HepG2 (cell line): ENCODE data around the gene RAD54L. TPM values are rescaled to one million over a fixed set of nuclear protein-coding genes. Genes with fewer than 3 reads are reported as not detected.
A peak's percentile ranks its signal among the peaks of the same experiment; 100 is the strongest.

Experiments
- BCL6 ChIP-seq: IDR thresholded peaks from 2 replicates; pipeline ENCODE4 v1.6.1; 2016; ENCODE audit warnings: missing genetic modification reagents, missing compliant biosample characterization
- CBX2 ChIP-seq, 2 experiments: fragments of 200-600 bp in 1 of 2; sonication (generic); formaldehyde crosslinking in 1 of 2; IDR thresholded peaks; 2 replicates each; pipeline versions ENCODE4 v1.7.0 to v1.8.1; 2018 to 2022; ENCODE audit warnings: low read depth in 2 of 2, low read length in 1 of 2, mild to moderate bottlenecking in 1 of 2, missing genetic modification reagents in 1 of 2
- FOXA1 ChIP-seq, 2 experiments: fragments of 450-650 bp in 1 of 2; sonication (generic) in 1 of 2; formaldehyde crosslinking in 1 of 2; IDR thresholded peaks; 2 replicates each; pipeline versions ENCODE4 v1.4.0 to v1.6.1; 2016 to 2020; ENCODE audit warnings: missing genetic modification reagents in 1 of 2
- GFI1 ChIP-seq: sonication (generic); formaldehyde crosslinking; IDR thresholded peaks from 2 replicates; pipeline ENCODE4 v1.5.0; 2020; ENCODE audit warnings: missing genetic modification reagents, mild to moderate bottlenecking, borderline replicate concordance
- RARA ChIP-seq: IDR thresholded peaks from 2 replicates; pipeline ENCODE4 v1.6.1; 2016; ENCODE audit warnings: missing genetic modification reagents, missing compliant biosample characterization
- SIX4 ChIP-seq: sonication (generic); formaldehyde crosslinking; IDR thresholded peaks from 2 replicates; pipeline ENCODE4 v1.4.0; 2020; ENCODE audit warnings: missing genetic modification reagents
- TBX2 ChIP-seq: sonication (generic); formaldehyde crosslinking; IDR thresholded peaks from 2 replicates; pipeline ENCODE4 v1.5.0; 2020; ENCODE audit warnings: missing genetic modification reagents, mild to moderate bottlenecking, borderline replicate concordance
- polyA plus RNA-seq, 8 experiments: library from polyadenylated mRNA; depleted of rRNA in 3 of 8; stranded (reverse) in 7 of 8; unstranded in 1 of 8; fragments of >200 nt; fragmentation: Illumina TruSeq in 4 of 8; extraction: Trizol in 4 of 8; gene quantifications; 2 replicates each; pipeline versions ENCODE4 v1.2.1 to v1.2.3, GENCODE V29; 2011 to 2016; ENCODE audit warnings: low read depth in 4 of 8, missing spikeins in 1 of 8, mixed read lengths in 1 of 8; ENCODE audit not compliant: insufficient read depth in 1 of 8
- total RNA-seq, 5 experiments: library from RNA; depleted of rRNA; stranded (reverse); fragments of >200 nt; fragmentation: Illumina TruSeq; extraction: Trizol; gene quantifications; 2 replicates each; pipeline ENCODE4 v1.2.3, GENCODE V29; 2016; ENCODE audit warnings: low read depth in 1 of 5
- TF ChIP-seq, protein P1 (sequence below): sonication (generic); formaldehyde crosslinking; IDR thresholded peaks from 2 replicates; pipeline ENCODE4 v1.5.1; 2020; ENCODE audit warnings: missing genetic modification reagents, mild to moderate bottlenecking, borderline replicate concordance
- TF ChIP-seq, protein P2 (sequence below): sonication (generic); formaldehyde crosslinking; conservative IDR thresholded peaks from 2 replicates; pipeline ENCODE4 v1.4.0; 2020; ENCODE audit warnings: mild to moderate bottlenecking, missing genetic modification reagents, moderate library complexity
- TF ChIP-seq, protein P3 (sequence below): sonication (generic); formaldehyde crosslinking; IDR thresholded peaks from one replicate; pipeline ENCODE4 v1.5.1; 2020; ENCODE audit warnings: mild to moderate bottlenecking, missing genetic modification reagents; ENCODE audit errors: not compliant biosample characterization

Gene RAD54L
- total and polyA plus RNA-seq, 2 of the 13 experiments (the other 11 are each of a cell fraction or from before 2014, with no cell fraction given): 10.2 to 30.0 TPM

DNA sequence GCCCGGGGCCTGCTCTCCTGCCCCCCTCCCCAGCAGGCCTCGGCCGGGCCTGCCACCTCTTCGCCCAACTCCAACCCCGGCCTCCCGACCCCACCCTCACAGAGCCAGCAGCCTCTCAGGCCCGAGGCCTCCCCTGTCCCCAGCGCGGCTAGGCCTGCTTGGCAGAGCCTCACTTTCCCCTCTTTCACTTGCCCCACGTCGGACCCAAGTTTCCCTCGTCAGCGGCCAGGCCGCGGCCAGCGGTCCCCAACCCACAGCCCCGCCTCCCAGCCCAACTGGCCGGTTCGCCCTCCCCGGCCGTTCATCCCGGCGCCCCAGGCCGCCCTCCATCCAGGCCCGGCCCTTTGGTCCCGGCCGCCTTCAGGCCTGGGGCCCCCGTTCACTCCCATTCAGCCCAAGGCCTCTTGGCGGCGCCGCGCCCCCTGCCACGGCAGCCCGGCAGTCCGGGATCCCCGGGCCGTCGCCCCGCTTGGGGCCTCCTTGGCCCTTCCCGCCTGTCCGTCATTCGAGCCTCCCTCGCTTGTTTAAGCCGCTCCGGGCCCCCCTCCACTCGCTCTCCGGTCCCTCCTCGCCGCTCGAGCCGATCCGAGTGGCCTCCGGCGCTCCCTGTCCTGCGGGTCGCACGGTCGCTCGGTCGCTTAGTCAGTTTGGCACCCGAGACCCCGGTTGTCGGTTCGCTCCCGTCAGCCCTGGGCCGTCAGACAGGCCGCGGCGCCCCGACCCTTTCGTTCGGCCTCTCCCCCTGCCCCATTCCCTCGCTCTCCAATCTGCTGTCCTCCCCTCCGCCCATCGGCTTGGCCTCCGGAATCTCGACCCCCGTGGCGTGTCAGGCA, 54.5 kb downstream of the RAD54L start (continued):
- TF ChIP-seq FOXA1 (IDR thresholded peaks at IDR 0.05) (no peak), FOXA1 (CRISPR knock-in tag; IDR thresholded peaks at IDR 0.05) (no peak), RARA (no peak), CBX2 (IDR thresholded peaks at IDR 0.05; ENCODE audit: low read depth, low read length) (no peak), CBX2 (CRISPR knock-in tag; IDR thresholded peaks at IDR 0.05; ENCODE audit: low read depth) (no peak), TBX2 (peak; percentile 72), BCL6 (CRISPR knock-in tag) (no peak), GFI1 (CRISPR knock-in tag) (peak; percentile 45; the same call in 1 of the 2 replicates), SIX4 (no peak)
- TF ChIP-seq, protein P1, sequence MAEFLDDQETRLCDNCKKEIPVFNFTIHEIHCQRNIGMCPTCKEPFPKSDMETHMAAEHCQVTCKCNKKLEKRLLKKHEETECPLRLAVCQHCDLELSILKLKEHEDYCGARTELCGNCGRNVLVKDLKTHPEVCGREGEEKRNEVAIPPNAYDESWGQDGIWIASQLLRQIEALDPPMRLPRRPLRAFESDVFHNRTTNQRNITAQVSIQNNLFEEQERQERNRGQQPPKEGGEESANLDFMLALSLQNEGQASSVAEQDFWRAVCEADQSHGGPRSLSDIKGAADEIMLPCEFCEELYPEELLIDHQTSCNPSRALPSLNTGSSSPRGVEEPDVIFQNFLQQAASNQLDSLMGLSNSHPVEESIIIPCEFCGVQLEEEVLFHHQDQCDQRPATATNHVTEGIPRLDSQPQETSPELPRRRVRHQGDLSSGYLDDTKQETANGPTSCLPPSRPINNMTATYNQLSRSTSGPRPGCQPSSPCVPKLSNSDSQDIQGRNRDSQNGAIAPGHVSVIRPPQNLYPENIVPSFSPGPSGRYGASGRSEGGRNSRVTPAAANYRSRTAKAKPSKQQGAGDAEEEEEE (CRISPR knock-in tag): no peak
- TF ChIP-seq, protein P2, sequence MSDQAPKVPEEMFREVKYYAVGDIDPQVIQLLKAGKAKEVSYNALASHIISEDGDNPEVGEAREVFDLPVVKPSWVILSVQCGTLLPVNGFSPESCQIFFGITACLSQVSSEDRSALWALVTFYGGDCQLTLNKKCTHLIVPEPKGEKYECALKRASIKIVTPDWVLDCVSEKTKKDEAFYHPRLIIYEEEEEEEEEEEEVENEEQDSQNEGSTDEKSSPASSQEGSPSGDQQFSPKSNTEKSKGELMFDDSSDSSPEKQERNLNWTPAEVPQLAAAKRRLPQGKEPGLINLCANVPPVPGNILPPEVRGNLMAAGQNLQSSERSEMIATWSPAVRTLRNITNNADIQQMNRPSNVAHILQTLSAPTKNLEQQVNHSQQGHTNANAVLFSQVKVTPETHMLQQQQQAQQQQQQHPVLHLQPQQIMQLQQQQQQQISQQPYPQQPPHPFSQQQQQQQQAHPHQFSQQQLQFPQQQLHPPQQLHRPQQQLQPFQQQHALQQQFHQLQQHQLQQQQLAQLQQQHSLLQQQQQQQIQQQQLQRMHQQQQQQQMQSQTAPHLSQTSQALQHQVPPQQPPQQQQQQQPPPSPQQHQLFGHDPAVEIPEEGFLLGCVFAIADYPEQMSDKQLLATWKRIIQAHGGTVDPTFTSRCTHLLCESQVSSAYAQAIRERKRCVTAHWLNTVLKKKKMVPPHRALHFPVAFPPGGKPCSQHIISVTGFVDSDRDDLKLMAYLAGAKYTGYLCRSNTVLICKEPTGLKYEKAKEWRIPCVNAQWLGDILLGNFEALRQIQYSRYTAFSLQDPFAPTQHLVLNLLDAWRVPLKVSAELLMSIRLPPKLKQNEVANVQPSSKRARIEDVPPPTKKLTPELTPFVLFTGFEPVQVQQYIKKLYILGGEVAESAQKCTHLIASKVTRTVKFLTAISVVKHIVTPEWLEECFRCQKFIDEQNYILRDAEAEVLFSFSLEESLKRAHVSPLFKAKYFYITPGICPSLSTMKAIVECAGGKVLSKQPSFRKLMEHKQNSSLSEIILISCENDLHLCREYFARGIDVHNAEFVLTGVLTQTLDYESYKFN (CRISPR knock-in tag): 0 out of 2 replicates have a peak, but pooled peaks have one; percentile 13
- TF ChIP-seq, protein P3, sequence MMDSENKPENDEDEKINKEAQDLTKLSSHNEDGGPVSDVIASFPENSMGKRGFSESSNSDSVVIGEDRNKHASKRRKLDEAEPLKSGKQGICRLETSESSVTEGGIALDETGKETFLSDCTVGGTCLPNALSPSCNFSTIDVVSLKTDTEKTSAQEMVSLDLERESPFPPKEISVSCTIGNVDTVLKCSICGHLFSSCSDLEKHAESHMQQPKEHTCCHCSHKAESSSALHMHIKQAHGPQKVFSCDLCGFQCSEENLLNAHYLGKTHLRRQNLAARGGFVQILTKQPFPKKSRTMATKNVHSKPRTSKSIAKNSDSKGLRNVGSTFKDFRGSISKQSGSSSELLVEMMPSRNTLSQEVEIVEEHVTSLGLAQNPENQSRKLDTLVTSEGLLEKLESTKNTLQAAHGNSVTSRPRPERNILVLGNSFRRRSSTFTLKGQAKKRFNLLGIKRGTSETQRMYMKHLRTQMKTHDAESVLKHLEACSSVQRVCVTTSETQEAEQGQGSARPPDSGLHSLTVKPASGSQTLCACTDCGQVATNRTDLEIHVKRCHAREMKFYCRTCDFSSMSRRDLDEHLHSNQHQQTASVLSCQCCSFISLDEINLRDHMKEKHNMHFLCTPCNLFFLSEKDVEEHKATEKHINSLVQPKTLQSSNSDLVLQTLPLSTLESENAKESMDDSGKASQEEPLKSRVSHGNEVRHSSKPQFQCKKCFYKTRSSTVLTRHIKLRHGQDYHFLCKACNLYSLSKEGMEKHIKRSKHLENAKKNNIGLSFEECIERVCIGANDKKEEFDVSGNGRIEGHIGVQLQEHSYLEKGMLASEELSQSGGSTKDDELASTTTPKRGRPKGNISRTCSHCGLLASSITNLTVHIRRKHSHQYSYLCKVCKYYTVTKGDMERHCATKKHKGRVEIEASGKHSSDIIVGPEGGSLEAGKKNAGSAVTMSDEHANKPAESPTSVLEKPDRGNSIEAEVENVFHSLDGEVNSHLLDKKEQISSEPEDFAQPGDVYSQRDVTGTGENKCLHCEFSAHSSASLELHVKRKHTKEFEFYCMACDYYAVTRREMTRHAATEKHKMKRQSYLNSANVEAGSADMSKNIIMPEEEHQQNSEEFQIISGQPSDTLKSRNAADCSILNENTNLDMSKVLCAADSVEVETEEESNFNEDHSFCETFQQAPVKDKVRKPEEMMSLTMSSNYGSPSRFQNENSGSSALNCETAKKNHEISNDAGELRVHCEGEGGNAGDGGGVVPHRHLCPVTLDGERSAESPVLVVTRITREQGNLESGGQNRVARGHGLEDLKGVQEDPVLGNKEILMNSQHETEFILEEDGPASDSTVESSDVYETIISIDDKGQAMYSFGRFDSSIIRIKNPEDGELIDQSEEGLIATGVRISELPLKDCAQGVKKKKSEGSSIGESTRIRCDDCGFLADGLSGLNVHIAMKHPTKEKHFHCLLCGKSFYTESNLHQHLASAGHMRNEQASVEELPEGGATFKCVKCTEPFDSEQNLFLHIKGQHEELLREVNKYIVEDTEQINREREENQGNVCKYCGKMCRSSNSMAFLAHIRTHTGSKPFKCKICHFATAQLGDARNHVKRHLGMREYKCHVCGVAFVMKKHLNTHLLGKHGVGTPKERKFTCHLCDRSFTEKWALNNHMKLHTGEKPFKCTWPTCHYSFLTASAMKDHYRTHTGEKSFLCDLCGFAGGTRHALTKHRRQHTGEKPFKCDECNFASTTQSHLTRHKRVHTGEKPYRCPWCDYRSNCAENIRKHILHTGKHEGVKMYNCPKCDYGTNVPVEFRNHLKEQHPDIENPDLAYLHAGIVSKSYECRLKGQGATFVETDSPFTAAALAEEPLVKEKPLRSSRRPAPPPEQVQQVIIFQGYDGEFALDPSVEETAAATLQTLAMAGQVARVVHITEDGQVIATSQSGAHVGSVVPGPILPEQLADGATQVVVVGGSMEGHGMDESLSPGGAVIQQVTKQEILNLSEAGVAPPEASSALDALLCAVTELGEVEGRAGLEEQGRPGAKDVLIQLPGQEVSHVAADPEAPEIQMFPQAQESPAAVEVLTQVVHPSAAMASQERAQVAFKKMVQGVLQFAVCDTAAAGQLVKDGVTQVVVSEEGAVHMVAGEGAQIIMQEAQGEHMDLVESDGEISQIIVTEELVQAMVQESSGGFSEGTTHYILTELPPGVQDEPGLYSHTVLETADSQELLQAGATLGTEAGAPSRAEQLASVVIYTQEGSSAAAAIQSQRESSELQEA (CRISPR knock-in tag): no peak
